ENCODE data around the gene GOLT1A. TPM values are rescaled to one million over a fixed set of nuclear protein-coding genes. Genes with fewer than 3 reads are reported as not detected.

The GOLT1A gene
- polyA plus RNA-seq, 1 donor from 2014 or later = not detected

DNA sequence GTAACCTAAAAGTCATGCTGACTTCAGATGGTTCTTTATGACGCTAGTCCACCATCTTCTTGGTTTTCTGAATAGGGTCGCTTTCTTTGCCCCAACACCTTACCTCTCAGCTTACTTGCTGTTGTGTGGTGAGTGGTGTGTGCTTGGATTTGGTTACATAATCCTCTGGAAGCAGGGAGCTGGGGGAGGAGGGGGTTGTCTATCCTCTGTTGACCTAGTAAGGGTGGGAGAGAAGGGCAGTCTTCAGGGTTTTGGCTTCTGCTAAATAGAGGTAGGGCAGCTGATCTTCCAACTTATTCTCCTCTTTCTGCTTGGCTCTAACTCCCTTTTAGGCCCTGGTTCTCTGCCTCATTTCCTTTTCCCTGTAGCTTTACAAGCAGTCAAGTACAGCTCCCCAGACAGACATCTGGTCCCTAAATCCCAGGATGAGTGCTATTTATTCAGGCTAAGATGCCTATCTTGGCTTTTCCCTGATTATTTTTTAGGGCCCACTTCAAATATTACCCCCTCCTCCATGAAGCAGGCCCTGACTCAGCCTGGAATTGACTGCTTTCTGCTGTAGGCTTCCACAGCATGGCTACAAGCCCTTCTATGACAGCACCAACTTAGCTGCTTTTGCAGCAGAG, 41.3 kb downstream of the GOLT1A start:
- Histone ChIP-seq H4K20me1 (ENCODE audit: insufficient read depth) (no peaks in the 10 kb centered on the region), H3K36me3 (ENCODE audit: insufficient read depth, low read length) (no peaks in the 10 kb centered on the region), H3K9me2 (ENCODE audit: insufficient read depth, low read length) (no peaks in the 10 kb centered on the region), H3K9ac (ENCODE audit: low read length) (no peak overlapping the region), H3K27me3 (ENCODE audit: insufficient read depth, low read depth, low read length) (no peaks in the 10 kb centered on the region), H3F3A (ENCODE audit: insufficient read depth, low read length, poor library complexity, severe bottlenecking) (no peaks in the 10 kb centered on the region), H2AFZ (ENCODE audit: low read depth, low read length) (no peak overlapping the region), H3K27ac (ENCODE audit: low read length) (no peak overlapping the region), H3K79me2 (replicated peaks; ENCODE audit: insufficient read depth, low read length) (no peaks in the 10 kb centered on the region), H3K4me3 (ENCODE audit: low read length) (no peak overlapping the region), H3K4me2 (ENCODE audit: low read length) (no peak overlapping the region), H3K9me3 (ENCODE audit: low read length) (no peaks in the 10 kb centered on the region)
- TF ChIP-seq, protein P1, sequence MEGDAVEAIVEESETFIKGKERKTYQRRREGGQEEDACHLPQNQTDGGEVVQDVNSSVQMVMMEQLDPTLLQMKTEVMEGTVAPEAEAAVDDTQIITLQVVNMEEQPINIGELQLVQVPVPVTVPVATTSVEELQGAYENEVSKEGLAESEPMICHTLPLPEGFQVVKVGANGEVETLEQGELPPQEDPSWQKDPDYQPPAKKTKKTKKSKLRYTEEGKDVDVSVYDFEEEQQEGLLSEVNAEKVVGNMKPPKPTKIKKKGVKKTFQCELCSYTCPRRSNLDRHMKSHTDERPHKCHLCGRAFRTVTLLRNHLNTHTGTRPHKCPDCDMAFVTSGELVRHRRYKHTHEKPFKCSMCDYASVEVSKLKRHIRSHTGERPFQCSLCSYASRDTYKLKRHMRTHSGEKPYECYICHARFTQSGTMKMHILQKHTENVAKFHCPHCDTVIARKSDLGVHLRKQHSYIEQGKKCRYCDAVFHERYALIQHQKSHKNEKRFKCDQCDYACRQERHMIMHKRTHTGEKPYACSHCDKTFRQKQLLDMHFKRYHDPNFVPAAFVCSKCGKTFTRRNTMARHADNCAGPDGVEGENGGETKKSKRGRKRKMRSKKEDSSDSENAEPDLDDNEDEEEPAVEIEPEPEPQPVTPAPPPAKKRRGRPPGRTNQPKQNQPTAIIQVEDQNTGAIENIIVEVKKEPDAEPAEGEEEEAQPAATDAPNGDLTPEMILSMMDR (IDR thresholded peaks at IDR 0.05; ENCODE audit: poor library complexity, severe bottlenecking) = no peak
- no peak for TF ChIP-seq SMC3 (conservative IDR thresholded peaks at IDR 0.05; ENCODE audit: poor library complexity)

GRCh38 chr1:204171751-204172178, 42.0 kb downstream of the GOLT1A start:
- Histone ChIP-seq H3K9me2 (ENCODE audit: insufficient read depth, low read length) (no peaks in the 10 kb centered on the region), H2AFZ (ENCODE audit: low read depth, low read length) (no peak overlapping the region), H3K79me2 (replicated peaks; ENCODE audit: insufficient read depth, low read length) (no peaks in the 10 kb centered on the region), H3K36me3 (ENCODE audit: insufficient read depth, low read length) (no peaks in the 10 kb centered on the region), H3F3A (ENCODE audit: insufficient read depth, low read length, poor library complexity, severe bottlenecking) (no peaks in the 10 kb centered on the region), H4K20me1 (ENCODE audit: insufficient read depth) (no peaks in the 10 kb centered on the region), H3K9ac (ENCODE audit: low read length) (no peak overlapping the region), H3K4me2 (ENCODE audit: low read length) (no peak overlapping the region), H3K27me3 (ENCODE audit: insufficient read depth, low read depth, low read length) (no peaks in the 10 kb centered on the region), H3K9me3 (ENCODE audit: low read length) (no peaks in the 10 kb centered on the region), H3K27ac (ENCODE audit: low read length) (no peak overlapping the region), H3K4me3 (ENCODE audit: low read length) (no peak overlapping the region)
- no peak for TF ChIP-seq POLR2AphosphoS5 (IDR thresholded peaks at IDR 0.05)
- TF ChIP-seq, protein P1 (IDR thresholded peaks at IDR 0.05; ENCODE audit: poor library complexity, severe bottlenecking) = no peak
- TF ChIP-seq MXI1 (conservative IDR thresholded peaks at IDR 0.05; ENCODE audit: poor library complexity, severe bottlenecking) = no peak
- TF ChIP-seq SMC3 (conservative IDR thresholded peaks at IDR 0.05; ENCODE audit: poor library complexity) = no peak
- no peak for TF ChIP-seq REST (IDR thresholded peaks at IDR 0.05; ENCODE audit: borderline replicate concordance)
- no peak for TF ChIP-seq EP300 (conservative IDR thresholded peaks at IDR 0.05; ENCODE audit: poor library complexity, severe bottlenecking)
- no peak for TF ChIP-seq EZH2 (IDR thresholded peaks at IDR 0.05; ENCODE audit: borderline replicate concordance, insufficient read depth, low read length, poor library complexity, severe bottlenecking)
- no peak for TF ChIP-seq TAF1 (IDR thresholded peaks at IDR 0.05; ENCODE audit: low read depth)

Data from neural cell (in vitro differentiated cells).